HCT116 (cell line): Measurements from ENCODE around the gene HSPA12A. TPM values are rescaled to one million over a fixed set of nuclear protein-coding genes. Genes with fewer than 3 reads are reported as not detected.

Experiments
- ATAC-seq: fragments of 200-7000 bp; cut with Tn5 transposase; 2 replicates; pipeline ENCODE4 v1.9.1; 2020; ENCODE audit warnings: mild to moderate bottlenecking, moderate library complexity
- BruUV-seq: library from RNA; stranded (reverse); fragments of 400-500 nt; replicated peaks from 2 replicates; lab custom pipeline; 2021; lab: Mats Ljungman, UMichigan
- CTCF ChIA-PET: fragments of 300-600 bp; sonication (Branson Sonifier 250); formaldehyde crosslinking; loops from one replicate; lab custom pipeline; 2021; ENCODE audit warnings: antibody characterized with exemption; lab: Charles Lee
- POLR2A ChIA-PET: fragments of 300-600, 350-600 bp; sonication (Branson Sonifier 250); formaldehyde crosslinking; loops from one replicate; lab custom pipeline; 2021; ENCODE audit warnings: antibody characterized with exemption; lab: Charles Lee
- RAD21 ChIA-PET, 2 experiments: fragments of 300-600 bp; sonication (Branson Sonifier 250); formaldehyde crosslinking; loops; one replicate each; lab custom pipeline; 2023; ENCODE audit warnings: low total read pairs in 2 of 2; ENCODE audit not compliant: uncharacterized antibody in 2 of 2, unreplicated experiment in 2 of 2, low non-redundant PET in 1 of 2; lab: Charles Lee
- DNase-seq: peaks from one replicate; pipeline ENCODE4 v3.0.0-alpha.2; 2010; ENCODE audit warnings: low read depth, low spot score
- H2AFZ ChIP-seq: fragments of 200-600 bp; shearing (Covaris generic), sonication (generic); 2 replicates; pipeline ENCODE4 v1.6.1; 2017; ENCODE audit warnings: low read depth, mixed run types, mixed read lengths, antibody characterized with exemption, low read length; ENCODE audit not compliant: poor library complexity, severe bottlenecking
- H3K27ac ChIP-seq: 2 replicates; pipeline ENCODE4 v1.5.1; 2012; ENCODE audit warnings: low read depth, low read length
- H3K27me3 ChIP-seq: fragments of 200-600 bp; sonication (generic); 2 replicates; pipeline ENCODE4 v1.6.1; 2016; ENCODE audit warnings: mixed run types, low read length, mixed read lengths; ENCODE audit not compliant: insufficient read depth
- H3K36me3 ChIP-seq, 2 experiments: fragments of 200-500 bp in 1 of 2; fragments of 200-600 bp in 1 of 2; sonication (Bioruptor generic) in 1 of 2; sonication (generic) in 1 of 2; 2 replicates each; pipeline versions ENCODE4 v1.5.1 to v1.6.1; 2014 to 2016; ENCODE audit warnings: low read length in 2 of 2, inconsistent platforms in 1 of 2, mixed read lengths in 1 of 2, mixed run types in 1 of 2; ENCODE audit not compliant: insufficient read depth in 2 of 2, control insufficient read depth in 1 of 2
- H3K4me1 ChIP-seq, 2 experiments: fragments of 200-600 bp in 1 of 2; sonication (generic) in 1 of 2; 2 replicates each; pipeline versions ENCODE4 v1.5.1 to v1.6.1; 2012 to 2017; ENCODE audit warnings: low read length in 2 of 2, inconsistent platforms in 1 of 2, mild to moderate bottlenecking in 1 of 2, mixed read lengths in 1 of 2, mixed run types in 1 of 2, moderate library complexity in 1 of 2; ENCODE audit not compliant: insufficient read depth in 2 of 2, control insufficient read depth in 1 of 2
- H3K4me2 ChIP-seq: fragments of 200-600 bp; sonication (generic); 2 replicates; pipeline ENCODE4 v1.6.1; 2017; ENCODE audit warnings: mixed run types, low read length, mixed read lengths
- H3K4me3 ChIP-seq, 2 experiments: fragments of 200-600 bp in 1 of 2; sonication (generic) in 1 of 2; replicated peaks in 1 of 2; 2 replicates each; pipeline ENCODE4 v1.5.1; 2011 to 2016; ENCODE audit warnings: low read length in 2 of 2, control low read depth in 1 of 2, low read depth in 1 of 2, mild to moderate bottlenecking in 1 of 2, mixed read lengths in 1 of 2, mixed run types in 1 of 2
- H3K79me2 ChIP-seq: fragments of 200-600 bp; sonication (generic); 2 replicates; pipeline ENCODE4 v1.6.1; 2017; ENCODE audit warnings: mild to moderate bottlenecking, mixed run types, low read length, moderate library complexity, mixed read lengths; ENCODE audit not compliant: insufficient read depth
- H3K9ac ChIP-seq: fragments of 200-600 bp; sonication (generic); 2 replicates; pipeline ENCODE4 v1.6.1; 2016; ENCODE audit warnings: low read length, mixed read lengths
- H3K9me2 ChIP-seq: fragments of 200-600 bp; sonication (generic), shearing (Covaris generic); 2 replicates; pipeline ENCODE4 v1.6.1; 2017; ENCODE audit warnings: mixed run types, mild to moderate bottlenecking, moderate library complexity; ENCODE audit not compliant: insufficient read depth
- H3K9me3 ChIP-seq, 2 experiments: fragments of 200-500 bp in 1 of 2; fragments of 200-600 bp in 1 of 2; sonication (Bioruptor generic) in 1 of 2; sonication (generic) in 1 of 2; 2 replicates each; pipeline ENCODE4 v1.6.1; 2014 to 2017; ENCODE audit warnings: low read length in 2 of 2, mixed read lengths in 2 of 2, inconsistent platforms in 1 of 2, low read depth in 1 of 2, mild to moderate bottlenecking in 1 of 2, mixed run types in 1 of 2, moderate library complexity in 1 of 2; ENCODE audit not compliant: control insufficient read depth in 1 of 2, insufficient read depth in 1 of 2
- H4K20me1 ChIP-seq: fragments of 200-600 bp; sonication (generic), shearing (Covaris generic); 2 replicates; pipeline ENCODE4 v1.6.1; 2017; ENCODE audit warnings: mixed run types, mild to moderate bottlenecking, moderate library complexity; ENCODE audit not compliant: insufficient read depth
- CBX3 ChIP-seq: IDR thresholded peaks from 2 replicates; pipeline ENCODE4 v1.6.1; 2012; ENCODE audit warnings: low read depth
- CEBPB ChIP-seq: IDR thresholded peaks from 2 replicates; pipeline ENCODE4 v1.6.1; 2012; ENCODE audit warnings: low read depth
- EZH2 ChIP-seq: fragments of 200-600 bp; sonication (generic); IDR thresholded peaks from 2 replicates; pipeline ENCODE4 v1.6.1; 2017; ENCODE audit warnings: antibody characterized with exemption, mixed run types
- FOSL1 ChIP-seq: IDR thresholded peaks from 2 replicates; pipeline ENCODE4 v1.6.1; 2012; ENCODE audit warnings: low read depth
- JUND ChIP-seq: IDR thresholded peaks from 2 replicates; pipeline ENCODE4 v1.6.1; 2012
- POLR2A ChIP-seq: IDR thresholded peaks from 2 replicates; pipeline ENCODE4 v1.7.0; 2011; ENCODE audit warnings: borderline replicate concordance; ENCODE audit not compliant: insufficient read depth, insufficient read length; ENCODE audit errors: extremely low read depth
- POLR2AphosphoS5 ChIP-seq: IDR thresholded peaks from 2 replicates; pipeline ENCODE4 v1.6.1; 2011; ENCODE audit warnings: mild to moderate bottlenecking, low read depth, low read length, moderate library complexity
- RAD21 ChIP-seq: IDR thresholded peaks from 2 replicates; pipeline ENCODE4 v1.6.1; 2012; ENCODE audit warnings: low read depth, mild to moderate bottlenecking
- SRF ChIP-seq: IDR thresholded peaks from 2 replicates; pipeline ENCODE4 v1.6.1; 2012; ENCODE audit warnings: low read depth
- TCF7L2 ChIP-seq: IDR thresholded peaks from 2 replicates; pipeline ENCODE4 v1.7.0; 2011; ENCODE audit warnings: borderline replicate concordance, inconsistent platforms; ENCODE audit not compliant: insufficient read depth, insufficient read length; ENCODE audit errors: extremely low read depth
- YY1 ChIP-seq: IDR thresholded peaks from 2 replicates; pipeline ENCODE4 v1.6.1; 2011; ENCODE audit warnings: low read length, low read depth, moderate library complexity, mild to moderate bottlenecking; ENCODE audit not compliant: insufficient replicate concordance; ENCODE audit errors: extremely low read depth
- ZFX ChIP-seq: fragments of 450-650 bp; IDR thresholded peaks from 2 replicates; pipeline ENCODE4 v1.6.1; 2017
- ZNF274 ChIP-seq: fragments of 200-500 bp; sonication (Bioruptor generic); IDR thresholded peaks from 2 replicates; pipeline ENCODE4 v1.6.1; 2014; ENCODE audit warnings: mild to moderate bottlenecking, low read depth, low read length, inconsistent platforms
- intact Hi-C: fragments of 100-400 bp; cut with micrococcal nuclease; formaldehyde crosslinking; loops from 2 replicates; pipeline ENCODE4 v1.10.0; 2022
- total RNA-seq: library from RNA; stranded (reverse); gene quantifications from one replicate; pipeline ENCODE4 v1.2.1, GENCODE V29; 2021; ENCODE audit not compliant: unreplicated experiment
- TF ChIP-seq, protein P1 (sequence below): IDR thresholded peaks from 2 replicates; pipeline ENCODE4 v1.6.1; 2012
- TF ChIP-seq, protein P2 (sequence below): IDR thresholded peaks from 2 replicates; pipeline ENCODE4 v1.6.1; 2012
- TF ChIP-seq, protein P3 (sequence below): IDR thresholded peaks from 2 replicates; pipeline ENCODE4 v1.6.1; 2011; ENCODE audit warnings: mild to moderate bottlenecking, low read length, moderate library complexity; ENCODE audit not compliant: insufficient replicate concordance; ENCODE audit errors: extremely low read depth
- TF ChIP-seq, protein P4 (sequence below): IDR thresholded peaks from 2 replicates; pipeline ENCODE4 v1.6.1; 2012; ENCODE audit warnings: low read depth

HSPA12A gene
- total RNA-seq, 1 experiment from 2014 or later, result 19.8 TPM

DNA sequence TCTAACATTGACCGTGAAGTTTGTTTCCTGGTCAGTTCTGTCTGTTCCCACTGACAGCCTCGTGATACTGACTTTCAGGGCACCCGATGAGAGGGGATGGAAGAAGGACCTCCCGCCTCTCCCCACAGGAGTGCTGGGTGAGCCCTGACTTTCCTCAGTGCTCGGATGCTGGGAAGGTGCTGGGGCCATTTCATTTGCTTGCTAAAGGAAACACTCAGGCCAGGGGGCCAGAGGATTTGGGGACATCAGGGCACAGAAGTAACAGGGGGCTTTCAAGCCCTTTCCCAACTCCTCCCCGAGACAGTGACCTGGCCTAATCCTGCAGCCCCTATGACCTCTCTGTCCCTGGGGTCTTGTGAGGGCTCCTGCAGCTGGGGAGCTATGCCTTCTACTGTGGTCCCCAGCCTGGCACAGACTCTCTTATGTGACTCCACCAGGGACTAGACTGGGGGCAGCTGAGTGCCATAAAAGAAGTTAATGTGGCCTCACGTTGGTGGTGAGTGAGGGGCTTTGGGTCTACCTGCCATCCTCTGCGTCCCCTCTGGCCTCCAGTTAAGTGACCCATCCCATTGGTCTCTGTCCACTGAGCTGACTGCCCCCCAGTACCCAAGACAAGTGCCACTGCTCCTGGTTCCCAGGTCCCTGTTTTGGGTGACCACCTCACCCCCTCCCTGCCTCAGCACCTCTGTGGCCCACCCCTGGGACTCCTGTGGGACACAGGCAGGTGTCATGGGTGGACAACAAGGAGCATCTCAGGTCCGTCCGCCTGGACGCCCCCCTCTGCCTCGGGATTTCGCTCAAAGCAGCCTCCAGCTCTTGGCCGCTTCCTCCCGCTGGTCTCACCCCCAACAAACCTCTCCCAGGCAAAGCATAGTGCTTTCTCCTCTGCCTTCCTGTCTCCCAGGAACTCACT lies 33.4 kb upstream of the HSPA12A start:
- H3K9ac ChIP-seq, result no peak overlapping the region
- DNase-seq (no peak), ATAC-seq (no peak)
- intact Hi-C loops, result no loop called here
- H3K27ac ChIP-seq, result no peak overlapping the region
- ChIA-PET POLR2A (no interaction called here), RAD21 (no interaction called here), CTCF (interaction anchor here (8.6 kb wide), 1 partner anchor 12 kb away, joined by 48 read pairs; no protein-coding TSS in a partner anchor)
- no peak overlapping the region for H3K4me3 ChIP-seq
- BruUV-seq, result no TSS peak
- H3K4me1 ChIP-seq, result peaks cover 12 to 43% of the 10 kb centered on the region in 2 experiments
- no peaks in the 10 kb centered on the region for H3K9me3 ChIP-seq
- no peak overlapping the region for H2AFZ ChIP-seq
- no peaks in the 10 kb centered on the region for H3K36me3 ChIP-seq
- H3K9me2 ChIP-seq, result no peaks in the 10 kb centered on the region
- no peaks in the 10 kb centered on the region for H3K79me2 ChIP-seq
- H4K20me1 ChIP-seq, result no peaks in the 10 kb centered on the region
- 0 out of 2 replicates have a peak overlapping the region, but pooled peaks have one; percentile 59 for H3K4me2 ChIP-seq
- no peak for TF ChIP-seq TCF7L2
- TF ChIP-seq ZFX, result no peak
- no peak for TF ChIP-seq EZH2
- no peak for TF ChIP-seq CEBPB
- TF ChIP-seq, protein P1, sequence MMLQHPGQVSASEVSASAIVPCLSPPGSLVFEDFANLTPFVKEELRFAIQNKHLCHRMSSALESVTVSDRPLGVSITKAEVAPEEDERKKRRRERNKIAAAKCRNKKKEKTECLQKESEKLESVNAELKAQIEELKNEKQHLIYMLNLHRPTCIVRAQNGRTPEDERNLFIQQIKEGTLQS, result no peak
- TF ChIP-seq RAD21, result no peak
- TF ChIP-seq POLR2AphosphoS5, result no peak
- TF ChIP-seq ZNF274, result no peak
- no peak for TF ChIP-seq CBX3
- TF ChIP-seq, protein P2, sequence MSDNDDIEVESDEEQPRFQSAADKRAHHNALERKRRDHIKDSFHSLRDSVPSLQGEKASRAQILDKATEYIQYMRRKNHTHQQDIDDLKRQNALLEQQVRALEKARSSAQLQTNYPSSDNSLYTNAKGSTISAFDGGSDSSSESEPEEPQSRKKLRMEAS, result no peak
- TF ChIP-seq, protein P3, sequence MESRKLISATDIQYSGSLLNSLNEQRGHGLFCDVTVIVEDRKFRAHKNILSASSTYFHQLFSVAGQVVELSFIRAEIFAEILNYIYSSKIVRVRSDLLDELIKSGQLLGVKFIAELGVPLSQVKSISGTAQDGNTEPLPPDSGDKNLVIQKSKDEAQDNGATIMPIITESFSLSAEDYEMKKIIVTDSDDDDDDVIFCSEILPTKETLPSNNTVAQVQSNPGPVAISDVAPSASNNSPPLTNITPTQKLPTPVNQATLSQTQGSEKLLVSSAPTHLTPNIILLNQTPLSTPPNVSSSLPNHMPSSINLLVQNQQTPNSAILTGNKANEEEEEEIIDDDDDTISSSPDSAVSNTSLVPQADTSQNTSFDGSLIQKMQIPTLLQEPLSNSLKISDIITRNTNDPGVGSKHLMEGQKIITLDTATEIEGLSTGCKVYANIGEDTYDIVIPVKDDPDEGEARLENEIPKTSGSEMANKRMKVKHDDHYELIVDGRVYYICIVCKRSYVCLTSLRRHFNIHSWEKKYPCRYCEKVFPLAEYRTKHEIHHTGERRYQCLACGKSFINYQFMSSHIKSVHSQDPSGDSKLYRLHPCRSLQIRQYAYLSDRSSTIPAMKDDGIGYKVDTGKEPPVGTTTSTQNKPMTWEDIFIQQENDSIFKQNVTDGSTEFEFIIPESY, result no peak
- no peak for TF ChIP-seq FOSL1
- no peak for TF ChIP-seq YY1
- TF ChIP-seq SRF, result no peak
- TF ChIP-seq, protein P4, sequence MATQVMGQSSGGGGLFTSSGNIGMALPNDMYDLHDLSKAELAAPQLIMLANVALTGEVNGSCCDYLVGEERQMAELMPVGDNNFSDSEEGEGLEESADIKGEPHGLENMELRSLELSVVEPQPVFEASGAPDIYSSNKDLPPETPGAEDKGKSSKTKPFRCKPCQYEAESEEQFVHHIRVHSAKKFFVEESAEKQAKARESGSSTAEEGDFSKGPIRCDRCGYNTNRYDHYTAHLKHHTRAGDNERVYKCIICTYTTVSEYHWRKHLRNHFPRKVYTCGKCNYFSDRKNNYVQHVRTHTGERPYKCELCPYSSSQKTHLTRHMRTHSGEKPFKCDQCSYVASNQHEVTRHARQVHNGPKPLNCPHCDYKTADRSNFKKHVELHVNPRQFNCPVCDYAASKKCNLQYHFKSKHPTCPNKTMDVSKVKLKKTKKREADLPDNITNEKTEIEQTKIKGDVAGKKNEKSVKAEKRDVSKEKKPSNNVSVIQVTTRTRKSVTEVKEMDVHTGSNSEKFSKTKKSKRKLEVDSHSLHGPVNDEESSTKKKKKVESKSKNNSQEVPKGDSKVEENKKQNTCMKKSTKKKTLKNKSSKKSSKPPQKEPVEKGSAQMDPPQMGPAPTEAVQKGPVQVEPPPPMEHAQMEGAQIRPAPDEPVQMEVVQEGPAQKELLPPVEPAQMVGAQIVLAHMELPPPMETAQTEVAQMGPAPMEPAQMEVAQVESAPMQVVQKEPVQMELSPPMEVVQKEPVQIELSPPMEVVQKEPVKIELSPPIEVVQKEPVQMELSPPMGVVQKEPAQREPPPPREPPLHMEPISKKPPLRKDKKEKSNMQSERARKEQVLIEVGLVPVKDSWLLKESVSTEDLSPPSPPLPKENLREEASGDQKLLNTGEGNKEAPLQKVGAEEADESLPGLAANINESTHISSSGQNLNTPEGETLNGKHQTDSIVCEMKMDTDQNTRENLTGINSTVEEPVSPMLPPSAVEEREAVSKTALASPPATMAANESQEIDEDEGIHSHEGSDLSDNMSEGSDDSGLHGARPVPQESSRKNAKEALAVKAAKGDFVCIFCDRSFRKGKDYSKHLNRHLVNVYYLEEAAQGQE, result no peak
- no peak for TF ChIP-seq POLR2A
- no peak for TF ChIP-seq JUND
- no peaks in the 10 kb centered on the region for H3K27me3 ChIP-seq
